GM12864 (cell line): ENCODE data around the gene PLS1.
"Not testable (repeated sequence)": the region's sequence is repeated elsewhere in the genome, so short reads cannot be mapped to it uniquely, and the experiment has no call there.

Experiments used
- DNase-seq: peaks from one replicate; pipeline ENCODE4 v3.0.0-alpha.2; 2011; ENCODE audit warnings: low read depth
- H3K4me3 ChIP-seq: 2 replicates; pipeline ENCODE4 v1.5.1; 2011; ENCODE audit warnings: mild to moderate bottlenecking, low read depth, low read length, control low read depth
- TF ChIP-seq, protein P1 (sequence below): IDR thresholded peaks from 2 replicates; pipeline ENCODE4 v1.5.1; 2011; ENCODE audit warnings: low read depth, mild to moderate bottlenecking, moderate library complexity, low read length, control low read depth, inconsistent platforms; ENCODE audit errors: missing control alignments

The PLS1 gene

DNA sequence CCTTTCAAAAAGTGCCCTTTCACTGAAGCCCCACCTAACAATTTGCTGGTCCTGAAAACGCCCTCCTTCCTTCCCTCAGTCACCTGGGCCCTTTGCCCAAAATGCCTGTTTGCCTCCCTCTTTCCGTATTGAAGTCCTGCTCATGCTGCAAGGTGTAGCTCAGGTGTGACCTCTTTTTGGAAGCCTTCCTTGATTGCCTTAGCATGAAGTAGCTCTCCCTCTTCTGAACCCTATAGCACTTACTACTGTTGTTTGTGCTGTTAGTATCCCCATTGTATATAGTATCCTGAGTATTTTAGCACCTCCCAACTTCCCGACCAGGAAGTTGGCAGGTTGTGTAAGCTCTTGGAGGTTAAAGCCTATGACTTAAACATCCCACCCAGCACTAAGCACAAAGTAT, 1.7 kb downstream of the PLS1 start:
- H3K4me3 ChIP-seq, result no peak overlapping the region
- DNase-seq, result no peak
- TF ChIP-seq, protein P1, sequence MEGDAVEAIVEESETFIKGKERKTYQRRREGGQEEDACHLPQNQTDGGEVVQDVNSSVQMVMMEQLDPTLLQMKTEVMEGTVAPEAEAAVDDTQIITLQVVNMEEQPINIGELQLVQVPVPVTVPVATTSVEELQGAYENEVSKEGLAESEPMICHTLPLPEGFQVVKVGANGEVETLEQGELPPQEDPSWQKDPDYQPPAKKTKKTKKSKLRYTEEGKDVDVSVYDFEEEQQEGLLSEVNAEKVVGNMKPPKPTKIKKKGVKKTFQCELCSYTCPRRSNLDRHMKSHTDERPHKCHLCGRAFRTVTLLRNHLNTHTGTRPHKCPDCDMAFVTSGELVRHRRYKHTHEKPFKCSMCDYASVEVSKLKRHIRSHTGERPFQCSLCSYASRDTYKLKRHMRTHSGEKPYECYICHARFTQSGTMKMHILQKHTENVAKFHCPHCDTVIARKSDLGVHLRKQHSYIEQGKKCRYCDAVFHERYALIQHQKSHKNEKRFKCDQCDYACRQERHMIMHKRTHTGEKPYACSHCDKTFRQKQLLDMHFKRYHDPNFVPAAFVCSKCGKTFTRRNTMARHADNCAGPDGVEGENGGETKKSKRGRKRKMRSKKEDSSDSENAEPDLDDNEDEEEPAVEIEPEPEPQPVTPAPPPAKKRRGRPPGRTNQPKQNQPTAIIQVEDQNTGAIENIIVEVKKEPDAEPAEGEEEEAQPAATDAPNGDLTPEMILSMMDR, result no peak

DNA sequence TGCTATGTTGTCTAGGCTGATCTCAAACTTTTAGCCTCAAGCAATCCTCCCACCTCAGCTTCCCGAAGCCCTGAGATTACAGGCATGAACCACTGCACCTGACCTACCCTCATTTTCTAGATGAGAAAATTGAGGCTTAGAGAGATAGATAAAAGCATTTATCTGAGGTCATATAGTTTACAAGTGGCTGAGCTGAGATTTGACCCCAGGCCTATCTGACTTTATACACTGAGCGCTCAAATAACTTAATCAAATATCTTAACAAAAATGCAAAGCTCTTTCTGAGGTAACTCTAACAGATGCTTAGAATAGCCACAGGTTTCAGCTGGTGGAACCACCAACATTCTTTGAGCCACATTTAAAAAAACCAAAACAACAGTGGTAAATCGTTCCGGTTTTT, 5.5 kb downstream of the PLS1 start:
- DNase-seq, result no peak
- TF ChIP-seq, protein P1, result no peak
- no peak overlapping the region for H3K4me3 ChIP-seq

DNA sequence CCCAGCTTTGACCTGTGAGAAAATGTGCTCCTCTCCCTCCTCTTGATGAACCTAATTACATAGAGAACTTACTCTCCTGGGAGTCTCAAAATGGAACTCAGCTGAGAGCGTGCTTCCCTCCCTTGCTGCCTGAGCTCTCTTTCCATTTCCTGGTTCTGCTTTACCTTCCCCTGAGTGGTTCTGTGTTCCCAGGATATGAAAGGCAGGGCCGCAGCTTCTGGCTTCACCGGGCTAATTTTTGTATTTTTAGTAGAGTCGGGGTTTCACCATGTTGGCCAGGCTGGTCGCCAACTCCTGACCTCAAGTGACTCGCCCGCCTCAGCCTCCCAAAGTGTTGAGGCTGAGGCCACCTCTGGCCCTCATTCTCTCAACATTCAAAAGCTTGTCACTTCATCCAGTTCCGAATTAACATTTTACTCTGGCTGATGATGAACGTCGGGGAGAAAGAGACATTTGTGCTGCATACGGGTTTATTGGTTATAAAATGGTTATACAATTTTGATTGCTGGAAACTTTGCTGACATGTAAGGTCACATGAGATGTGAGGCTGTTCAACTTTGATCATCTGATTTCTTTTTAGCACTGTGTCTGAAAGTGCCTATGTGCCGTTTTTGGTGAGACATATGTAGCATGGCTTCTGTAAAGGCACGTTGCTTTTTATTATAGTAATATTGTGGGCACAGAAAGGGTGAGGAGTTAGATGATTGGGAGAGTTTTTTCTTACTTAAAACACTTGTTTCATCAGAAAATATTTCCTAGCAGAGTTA, 6.6 kb downstream of the PLS1 start:
- TF ChIP-seq, protein P1, result no peak
- H3K4me3 ChIP-seq, result no peak overlapping the region
- DNase-seq, result no peak

DNA sequence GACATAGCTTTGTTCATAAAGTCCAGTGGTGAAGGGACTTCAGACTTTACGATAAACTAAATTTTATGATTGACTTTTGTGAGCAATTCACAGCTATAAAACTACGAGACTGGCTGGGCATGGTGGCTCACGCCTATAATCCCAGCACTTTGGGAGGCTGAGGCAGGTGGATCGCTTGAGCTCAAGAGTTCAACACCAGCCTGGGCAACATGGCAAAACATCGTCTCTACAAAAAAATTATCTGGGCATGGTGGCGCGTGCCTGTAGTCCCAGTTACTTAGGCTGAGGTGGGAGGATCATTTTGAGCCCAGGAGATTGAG, 7.2 kb downstream of the PLS1 start:
- not testable (repeated sequence) for DNase-seq

DNA sequence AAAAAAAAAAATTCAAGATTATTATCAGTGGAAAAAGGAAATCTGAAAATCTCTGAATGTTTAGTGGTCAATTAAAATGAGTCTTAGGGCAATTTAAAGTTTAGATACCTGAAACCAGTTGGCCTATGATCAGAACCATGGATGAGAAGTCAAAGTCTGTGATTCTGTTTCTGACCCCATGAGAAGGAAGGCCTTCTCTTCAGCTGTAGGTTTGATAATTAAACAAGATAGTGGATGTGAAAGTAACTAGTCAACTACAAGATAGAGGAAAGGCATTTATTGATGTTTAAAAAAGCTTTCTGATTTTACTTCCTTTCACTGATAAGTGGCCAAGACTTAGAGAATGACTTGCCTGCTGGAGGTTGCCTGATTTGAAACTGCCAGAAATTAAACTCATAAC, 8.7 kb downstream of the PLS1 start:
- H3K4me3 ChIP-seq, result no peak overlapping the region

More for the DNA sequence above, 7.2 kb downstream of the PLS1 start:
- H3K4me3 ChIP-seq, result not testable (repeated sequence)

DNA sequence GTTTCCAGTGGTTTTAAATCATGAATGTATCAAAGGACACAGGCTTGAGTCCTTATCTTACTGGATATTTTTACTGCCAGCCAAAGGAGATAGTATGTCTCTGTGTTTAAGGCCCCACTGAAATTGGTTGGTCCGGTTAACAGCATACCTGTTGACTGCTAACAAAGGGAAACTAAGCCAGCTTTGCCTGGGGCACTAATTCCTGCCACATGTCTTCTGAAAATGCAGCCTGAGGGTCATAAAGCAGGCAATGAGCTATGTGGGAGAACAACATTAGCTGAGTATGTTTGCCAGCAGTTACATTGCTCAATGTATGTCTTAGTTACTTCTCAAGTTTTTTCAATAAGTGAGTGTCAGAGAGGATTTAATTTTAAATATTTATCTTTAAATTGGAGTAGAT, 12.4 kb downstream of the PLS1 start:
- TF ChIP-seq, protein P1, result no peak
- H3K4me3 ChIP-seq, result no peak overlapping the region
- no peak for DNase-seq

More for the DNA sequence above, 8.7 kb downstream of the PLS1 start:
- TF ChIP-seq, protein P1, result no peak
- DNase-seq, result no peak

DNA sequence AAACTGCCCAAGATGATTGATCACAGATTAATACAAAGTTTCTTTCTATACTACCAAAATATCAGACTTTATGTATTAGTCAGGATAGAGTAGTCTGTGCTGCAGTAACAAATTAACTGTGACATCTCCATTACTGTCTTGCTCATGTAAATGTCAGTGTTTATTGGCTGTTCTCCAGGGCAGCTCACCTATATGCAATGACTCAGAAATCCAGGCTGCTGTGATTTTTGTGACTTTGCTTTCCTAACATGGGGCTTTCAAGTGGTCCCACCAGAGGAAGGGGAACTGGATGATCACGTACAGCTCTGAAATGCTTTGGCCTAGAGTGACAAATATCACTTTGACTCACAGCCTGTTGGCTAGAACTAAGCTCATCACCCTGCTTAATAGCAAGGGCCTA, 12.9 kb downstream of the PLS1 start:
- TF ChIP-seq, protein P1, result no peak
- DNase-seq, result no peak
- H3K4me3 ChIP-seq, result no peak overlapping the region
